ENCODE measurements around the gene SLC22A7.

Gene SLC22A7, protein sequence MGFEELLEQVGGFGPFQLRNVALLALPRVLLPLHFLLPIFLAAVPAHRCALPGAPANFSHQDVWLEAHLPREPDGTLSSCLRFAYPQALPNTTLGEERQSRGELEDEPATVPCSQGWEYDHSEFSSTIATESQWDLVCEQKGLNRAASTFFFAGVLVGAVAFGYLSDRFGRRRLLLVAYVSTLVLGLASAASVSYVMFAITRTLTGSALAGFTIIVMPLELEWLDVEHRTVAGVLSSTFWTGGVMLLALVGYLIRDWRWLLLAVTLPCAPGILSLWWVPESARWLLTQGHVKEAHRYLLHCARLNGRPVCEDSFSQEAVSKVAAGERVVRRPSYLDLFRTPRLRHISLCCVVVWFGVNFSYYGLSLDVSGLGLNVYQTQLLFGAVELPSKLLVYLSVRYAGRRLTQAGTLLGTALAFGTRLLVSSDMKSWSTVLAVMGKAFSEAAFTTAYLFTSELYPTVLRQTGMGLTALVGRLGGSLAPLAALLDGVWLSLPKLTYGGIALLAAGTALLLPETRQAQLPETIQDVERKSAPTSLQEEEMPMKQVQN

GRCh38 chr6:43297644-43298564 lies at the start of gene SLC22A7:
SLC22A7 (plus strand) TSS chr6:43298260; CDS start chr6:43298359, 99 bp downstream.
- in situ Hi-C loops (cut with MboI; ENCODE audit: low sequenced_read_pairs): no loop called here

GRCh38 chr6:43248791-43249190 lies 49.3 kb upstream of the SLC22A7 start:
- in situ Hi-C loops (cut with MboI; ENCODE audit: low sequenced_read_pairs): no loop called here

GRCh38 chr6:43250992-43251373 lies 47.1 kb upstream of the SLC22A7 start:
- in situ Hi-C loops (cut with MboI; ENCODE audit: low sequenced_read_pairs): no loop called here

DNA sequence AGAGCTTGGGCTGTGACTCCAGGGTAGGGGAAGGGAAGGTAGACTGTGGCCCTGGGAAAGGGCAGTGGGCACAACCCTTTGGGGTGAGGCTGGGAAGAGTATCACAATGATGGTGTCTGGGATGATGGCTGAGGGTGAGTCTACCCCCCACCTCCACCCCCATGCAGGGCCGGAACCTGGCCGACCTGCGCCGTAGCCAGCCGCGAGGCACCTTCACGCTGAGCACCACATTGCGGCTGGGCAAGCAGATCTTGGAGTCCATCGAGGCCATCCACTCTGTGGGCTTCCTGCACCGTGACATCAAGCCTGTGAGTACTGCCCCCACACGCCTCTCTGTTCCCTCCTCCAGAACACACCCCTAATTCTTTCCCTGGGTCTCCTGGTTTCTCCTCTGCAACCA lies 44.7 kb upstream of the SLC22A7 start:
- in situ Hi-C loops (cut with MboI; ENCODE audit: low sequenced_read_pairs): no loop called here

DNA sequence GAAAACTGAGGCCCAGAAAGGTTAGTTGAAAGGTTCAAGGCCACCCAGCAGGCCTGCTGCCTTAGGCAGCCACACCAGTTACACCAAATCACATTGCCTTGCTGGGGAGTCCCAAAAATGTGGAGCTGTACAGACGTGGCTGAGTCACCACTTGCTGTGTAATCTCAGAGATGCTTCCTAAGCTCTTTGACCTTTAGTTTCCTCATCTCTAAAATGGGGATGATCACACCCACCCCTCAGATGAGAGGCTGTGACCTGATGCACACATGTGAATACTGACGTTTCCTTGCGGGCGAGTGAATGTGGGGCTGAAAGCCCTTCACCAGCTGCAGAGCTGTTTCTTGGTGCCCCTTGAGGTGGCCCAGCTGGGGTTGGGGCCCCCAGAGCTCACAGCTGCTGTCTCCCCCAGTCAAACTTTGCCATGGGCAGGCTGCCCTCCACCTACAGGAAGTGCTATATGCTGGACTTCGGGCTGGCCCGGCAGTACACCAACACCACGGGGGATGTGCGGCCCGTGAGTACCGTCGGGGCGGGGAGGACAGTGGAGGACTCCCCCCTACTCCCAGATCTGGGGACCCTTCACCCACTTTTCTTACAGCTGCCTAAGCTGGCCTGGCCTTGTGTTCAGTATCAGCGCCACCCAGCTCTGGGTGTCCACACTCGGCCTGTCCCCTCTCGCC lies 43.8 kb upstream of the SLC22A7 start:
- in situ Hi-C loops (cut with MboI; ENCODE audit: low sequenced_read_pairs): no loop called here

DNA sequence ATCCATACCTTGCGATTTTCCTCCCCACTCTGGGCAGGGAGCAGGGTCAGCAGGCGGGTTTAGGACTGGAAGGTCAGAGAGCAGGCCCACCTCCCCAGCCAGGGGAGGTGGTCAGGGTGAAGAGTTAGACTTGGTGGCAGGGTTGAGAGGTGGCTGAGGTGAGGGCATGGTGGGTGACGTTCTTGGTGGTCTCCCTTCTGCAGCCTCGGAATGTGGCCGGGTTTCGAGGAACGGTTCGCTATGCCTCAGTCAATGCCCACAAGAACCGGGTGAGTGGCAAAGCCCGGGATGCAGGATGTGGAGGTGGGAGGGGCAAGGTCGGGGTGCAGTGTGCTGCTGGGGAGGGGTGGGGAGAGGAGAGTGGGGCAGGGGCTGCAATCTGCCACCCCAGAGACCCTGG lies 43.2 kb upstream of the SLC22A7 start:
- in situ Hi-C loops (cut with MboI; ENCODE audit: low sequenced_read_pairs): no loop called here

GRCh38 chr6:43255408-43256054 lies 42.5 kb upstream of the SLC22A7 start:
- in situ Hi-C loops (cut with MboI; ENCODE audit: low sequenced_read_pairs): no loop called here

- in situ Hi-C loops (cut with MboI; ENCODE audit: low sequenced_read_pairs): no loop called here
These were observed 41.2 kb upstream of the SLC22A7 start for GRCh38 chr6:43256670-43257366.

GRCh38 chr6:43257367-43258145 lies 40.5 kb upstream of the SLC22A7 start:
- in situ Hi-C loops (cut with MboI; ENCODE audit: low sequenced_read_pairs): no loop called here

GRCh38 chr6:43258180-43258579 lies 39.9 kb upstream of the SLC22A7 start:
- in situ Hi-C loops (cut with MboI; ENCODE audit: low sequenced_read_pairs): no loop called here

DNA sequence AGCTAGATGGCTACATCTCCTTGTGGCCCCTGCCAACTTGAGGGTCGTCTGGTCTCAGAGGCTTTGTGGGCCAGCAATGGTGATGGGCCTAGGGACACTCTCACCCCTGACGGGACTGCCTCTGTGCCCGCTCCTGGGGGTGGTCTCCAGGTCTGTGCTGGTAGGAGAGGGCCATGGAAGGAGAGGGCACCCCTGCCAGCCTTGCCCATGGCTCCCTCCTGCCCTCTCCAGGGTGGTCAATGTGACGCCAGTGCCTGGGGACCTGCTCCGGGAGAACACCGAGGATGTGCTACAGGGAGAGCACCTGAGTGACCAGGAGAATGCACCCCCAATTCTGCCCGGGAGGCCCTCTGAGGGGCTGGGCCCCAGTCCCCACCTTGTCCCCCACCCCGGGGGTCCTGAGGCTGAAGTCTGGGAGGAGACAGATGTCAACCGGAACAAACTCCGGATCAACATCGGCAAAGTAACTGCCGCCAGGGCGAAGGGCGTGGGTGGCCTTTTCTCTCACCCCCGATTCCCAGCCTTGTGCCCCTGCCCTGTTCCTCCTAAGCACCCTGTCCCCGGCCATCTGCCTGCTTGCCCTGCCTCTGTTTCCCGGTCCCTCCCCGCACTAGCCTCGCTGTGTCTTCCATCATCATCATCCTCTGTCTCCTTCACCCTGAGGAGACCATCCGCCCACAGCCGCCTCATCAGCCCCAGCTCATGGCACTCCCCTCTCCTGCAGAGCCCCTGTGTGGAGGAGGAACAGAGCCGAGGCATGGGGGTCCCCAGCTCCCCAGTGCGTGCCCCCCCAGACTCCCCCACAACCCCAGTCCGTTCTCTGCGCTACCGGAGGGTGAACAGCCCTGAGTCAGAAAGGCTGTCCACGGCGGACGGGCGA lies 39.0 kb upstream of the SLC22A7 start:
- in situ Hi-C loops (cut with MboI; ENCODE audit: low sequenced_read_pairs): no loop called here

GRCh38 chr6:43260791-43261190 lies 37.3 kb upstream of the SLC22A7 start:
- in situ Hi-C loops (cut with MboI; ENCODE audit: low sequenced_read_pairs): no loop called here

DNA sequence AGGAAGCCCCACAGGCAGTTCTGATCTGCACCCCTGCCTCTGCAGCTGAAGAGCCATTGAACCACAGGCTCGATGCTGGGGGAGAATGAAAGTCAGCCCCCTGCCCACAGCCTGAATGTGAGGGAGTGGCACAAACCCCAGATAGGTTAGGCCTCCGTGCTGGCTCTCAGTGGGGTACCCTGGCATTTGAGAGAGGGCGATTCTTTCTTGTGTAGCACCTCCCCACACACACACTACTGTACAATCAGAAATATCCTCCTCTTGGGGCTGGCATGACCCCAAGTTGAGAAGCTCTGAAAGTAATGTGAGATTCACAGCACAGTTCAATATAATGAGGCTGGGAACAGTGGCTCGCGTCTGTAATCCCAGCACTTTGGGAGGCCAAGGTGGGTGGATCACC lies 36.9 kb upstream of the SLC22A7 start:
- in situ Hi-C loops (cut with MboI; ENCODE audit: low sequenced_read_pairs): no loop called here

DNA sequence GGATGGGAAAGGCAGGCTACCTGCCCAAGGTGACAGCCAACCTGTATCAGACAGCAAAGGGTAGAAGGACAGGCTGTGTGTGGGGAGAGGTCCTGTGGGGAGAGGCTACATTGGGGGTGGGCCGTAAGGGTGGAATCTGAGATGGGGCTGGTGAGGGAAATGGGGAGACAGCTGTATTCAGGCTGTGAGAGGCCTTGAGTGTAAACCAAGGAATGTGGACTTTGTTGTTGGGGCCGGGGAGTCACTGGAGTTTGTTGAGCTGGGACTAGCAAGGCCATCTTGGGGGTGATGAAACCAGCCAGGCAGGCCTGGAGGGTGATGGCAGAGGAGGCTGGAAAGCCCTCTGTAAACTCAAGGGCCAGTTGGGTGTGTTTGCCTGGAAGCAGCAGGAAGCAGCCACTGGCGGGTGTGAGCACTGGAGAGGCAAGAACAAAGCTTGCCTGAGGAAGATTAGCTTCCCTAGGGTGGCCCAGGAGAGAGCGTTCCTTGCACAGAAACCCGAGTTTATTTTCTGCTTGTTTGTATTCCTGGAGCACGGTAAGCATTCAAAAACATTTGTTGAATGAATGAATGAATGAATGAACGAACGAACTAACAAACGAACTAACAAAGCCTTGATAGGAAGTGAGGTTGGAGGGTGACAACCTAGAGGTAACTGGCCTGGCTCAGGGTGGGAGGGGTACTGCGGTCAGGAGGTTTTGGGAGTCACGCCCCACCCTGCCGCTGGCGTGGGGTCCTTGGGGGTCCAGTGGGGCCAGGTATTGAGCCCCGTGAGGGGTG lies 35.9 kb upstream of the SLC22A7 start:
- in situ Hi-C loops (cut with MboI; ENCODE audit: low sequenced_read_pairs): no loop called here

DNA sequence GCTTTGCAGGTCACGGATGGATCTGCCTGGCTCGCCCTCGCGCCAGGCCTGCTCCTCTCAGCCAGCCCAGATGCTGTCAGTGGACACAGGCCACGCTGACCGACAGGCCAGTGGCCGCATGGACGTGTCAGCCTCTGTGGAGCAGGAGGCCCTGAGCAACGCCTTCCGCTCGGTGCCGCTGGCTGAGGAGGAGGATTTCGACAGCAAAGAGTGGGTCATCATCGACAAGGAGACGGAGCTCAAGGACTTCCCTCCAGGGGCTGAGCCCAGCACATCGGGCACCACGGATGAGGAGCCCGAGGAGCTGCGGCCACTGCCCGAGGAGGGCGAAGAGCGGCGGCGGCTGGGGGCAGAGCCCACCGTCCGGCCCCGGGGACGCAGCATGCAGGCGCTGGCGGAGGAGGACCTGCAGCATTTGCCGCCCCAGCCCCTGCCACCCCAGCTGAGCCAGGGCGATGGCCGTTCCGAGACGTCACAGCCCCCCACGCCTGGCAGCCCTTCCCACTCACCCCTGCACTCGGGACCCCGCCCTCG lies 35.2 kb upstream of the SLC22A7 start:
- in situ Hi-C loops (cut with MboI; ENCODE audit: low sequenced_read_pairs): no loop called here

DNA sequence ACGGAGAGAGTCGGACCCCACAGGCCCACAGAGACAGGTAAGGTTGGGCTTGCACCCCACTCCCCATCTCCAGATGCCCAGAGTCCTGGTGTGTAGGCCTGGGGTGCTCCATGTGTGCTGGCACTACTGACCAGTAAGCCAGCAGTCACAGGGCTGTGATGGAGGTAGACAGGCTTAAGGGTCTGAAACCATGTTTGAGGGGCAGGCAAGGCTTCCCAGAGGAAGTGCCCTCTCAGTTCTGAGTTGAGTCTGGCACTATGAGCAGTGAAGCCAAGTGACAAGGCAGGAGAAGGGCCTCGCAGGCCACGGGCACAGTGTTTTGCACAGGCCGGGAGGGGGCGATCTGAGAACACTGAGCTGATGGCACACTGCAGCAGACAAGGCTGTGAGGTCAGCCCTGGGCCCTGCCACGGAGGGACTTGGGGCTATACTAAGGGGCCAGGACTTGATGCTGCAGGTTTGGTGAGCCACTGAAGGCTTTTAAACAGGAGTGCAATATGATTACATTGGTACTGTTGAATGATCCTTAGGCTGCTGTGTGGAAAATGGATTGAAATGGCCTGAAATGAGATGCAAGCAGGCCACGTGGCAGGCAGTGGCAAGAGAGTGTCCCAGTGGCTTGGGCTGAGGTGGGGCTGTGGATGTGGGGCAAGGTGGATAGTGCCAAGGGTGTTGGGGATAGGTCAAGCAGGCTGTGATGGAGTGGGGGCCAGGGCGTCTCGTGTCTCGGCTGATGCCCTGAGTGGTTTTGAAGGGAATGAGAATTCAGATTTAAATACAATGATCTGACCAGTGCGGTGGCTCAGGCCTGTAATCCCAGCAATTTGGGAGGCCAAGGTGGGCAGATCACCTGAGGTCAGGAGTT lies 34.5 kb upstream of the SLC22A7 start:
- in situ Hi-C loops (cut with MboI; ENCODE audit: low sequenced_read_pairs): no loop called here

All from hTERT RPE-1 (cell line).